ENCODE measurements around the gene ATP6V1G3. TPM values are rescaled to one million over a fixed set of nuclear protein-coding genes. Genes with fewer than 3 reads are reported as not detected.

Gene ATP6V1G3
- total and polyA plus RNA-seq, 2 donors (not counting 1 experiment from before 2014, with no cell fraction given): not detected

GRCh38 chr1:198519639-198520501, 20.6 kb downstream of the ATP6V1G3 start:
- Histone ChIP-seq H4K20me1 (ENCODE audit: control insufficient read depth, insufficient read depth, low read length, poor library complexity, severe bottlenecking) (no peaks in the 10 kb centered on the region), H3K36me3 (replicated peaks in 1 of 2; ENCODE audit: control extremely low read depth in 1 of 2, control insufficient read depth in 1 of 2, extremely low read depth in 1 of 2, insufficient read depth in 2 of 2, low read length in 1 of 2) (no peaks in the 10 kb centered on the region), H3K4me3 (ENCODE audit: control extremely low read depth in 1 of 5, extremely low read depth in 1 of 5, insufficient read depth in 1 of 5, low read depth in 2 of 5, low read length in 4 of 5) (peak overlapping the region in 3 of 5 experiments; percentile 1 to 45 (median 42)), H3K27ac (ENCODE audit: low read length in 2 of 2) (peak overlapping the region; percentile 14 to 28), H3K79me2 (ENCODE audit: control insufficient read depth, insufficient read depth, low read length) (peaks cover 19% of the 10 kb centered on the region), H3K4me2 (replicated peaks; ENCODE audit: low read depth, low read length, poor library complexity, severe bottlenecking) (peak overlapping the region; percentile 45), H3K9me3 (ENCODE audit: control extremely low read depth in 1 of 3, control insufficient read depth in 2 of 3, insufficient read depth in 1 of 3, low read length in 2 of 3) (no peaks in the 10 kb centered on the region), H3K9ac (ENCODE audit: low read length) (peak overlapping the region; percentile 19), H3K27me3 (replicated peaks in 1 of 4; ENCODE audit: control extremely low read depth in 1 of 4, control insufficient read depth in 3 of 4, insufficient read depth in 4 of 4, low read length in 3 of 4) (no peaks in the 10 kb centered on the region), H3K4me1 (ENCODE audit: control insufficient read depth in 2 of 2, insufficient read depth in 2 of 2, low read length in 2 of 2) (peaks cover 20 to 34% of the 10 kb centered on the region in 2 donors), H2AFZ (ENCODE audit: insufficient read depth, low read depth, low read length, poor library complexity, severe bottlenecking) (peak overlapping the region; percentile 19)
- WGBS (ENCODE audit: insufficient coverage): 84% methylated on average over 4 of the region's 10 CpGs
- no peaks in the 10 kb centered on the region for H3K27me3 Mint-ChIP-seq
- H3K4me1 Mint-ChIP-seq: peaks cover 60% of the 10 kb centered on the region
- no peak for DNase-seq
- peak overlapping the region; percentile 37 for H3K27ac Mint-ChIP-seq
- ChIA-PET POLR2A (interaction anchor here (1.2 to 1.8 kb wide), 4 partner anchors 16 to 166 kb away, joined by 3 to 5 read pairs (median 3); partner anchors contain the start of gene PTPRC), CTCF (interaction anchor here (1.2 to 2.2 kb wide), 6 partner anchors 30 to 182 kb away, joined by 3 to 15 read pairs (median 4); no protein-coding TSS in a partner anchor)
- intact Hi-C loops (cut with micrococcal nuclease): loop anchor here (2.0 to 5.0 kb wide), 2 partner anchors 37 to 137 kb away; no protein-coding TSS in a partner anchor
- TF ChIP-seq EZH2 (IDR thresholded peaks at IDR 0.05; ENCODE audit: borderline replicate concordance, insufficient read depth, low read depth, low read length, poor library complexity, severe bottlenecking) (no peak), CTCF (IDR thresholded peaks at IDR 0.05) (no peak)
- ATAC-seq (ENCODE audit: low read depth): no peak
- H3K9me3 Mint-ChIP-seq (ENCODE audit: insufficient read depth): no peaks in the 10 kb centered on the region
- H3K4me3 Mint-ChIP-seq: peak overlapping the region; percentile 67

Measured in B cell (primary cell).